Activated CD8-positive, alpha-beta T cell treated with anti-CD3 and anti-CD28 coated beads, Interleukin-2, amount 10 ng/mL, durations not matched to agents 7 days and 5 days (primary cell): Measurements from ENCODE around the gene CPNE5. TPM values are rescaled to one million over a fixed set of nuclear protein-coding genes. Genes with fewer than 3 reads are reported as not detected.
A peak's percentile ranks its signal among the peaks of the same experiment; 100 is the strongest.

ENCODE experiments used
- ATAC-seq: fragments of 150-1000 bp; cut with Tn5 transposase; one replicate; pipeline ENCODE4 v1.10.0; 2021; ENCODE audit warnings: moderate library complexity
- CTCF ChIA-PET: fragments of 350-600 bp; sonication (Branson Sonifier 250); formaldehyde crosslinking; loops from one replicate; lab custom pipeline; 2021; ENCODE audit warnings: antibody characterized with exemption; lab: Charles Lee
- POLR2A ChIA-PET: fragments of 350-600 bp; sonication (Branson Sonifier 250); formaldehyde crosslinking; loops from one replicate; lab custom pipeline; 2021; ENCODE audit warnings: antibody characterized with exemption; lab: Charles Lee
- DNase-seq: peaks from one replicate; pipeline ENCODE4 v3.0.0-alpha.2; 2020
- H3K27ac Mint-ChIP-seq: one replicate; pipeline ENCODE4 v1.8.0; 2021; ENCODE audit warnings: mild to moderate bottlenecking, mixed read lengths
- H3K27me3 Mint-ChIP-seq: one replicate; pipeline ENCODE4 v1.8.0; 2021; ENCODE audit warnings: low read depth, mixed read lengths
- H3K36me3 Mint-ChIP-seq: one replicate; pipeline ENCODE4 v1.8.0; 2021; ENCODE audit warnings: low read depth, mixed read lengths
- H3K4me1 Mint-ChIP-seq: one replicate; pipeline ENCODE4 v1.8.0; 2021; ENCODE audit warnings: low read depth, mixed read lengths
- H3K4me3 Mint-ChIP-seq: one replicate; pipeline ENCODE4 v1.8.0; 2021; ENCODE audit warnings: mild to moderate bottlenecking, mixed read lengths
- H3K9me3 Mint-ChIP-seq: one replicate; pipeline ENCODE4 v1.8.0; 2022; ENCODE audit warnings: mixed read lengths; ENCODE audit not compliant: insufficient read depth
- total RNA-seq, 2 experiments: library from RNA; stranded (reverse); gene quantifications; one replicate each; pipeline ENCODE4 v1.2.3, GENCODE V29; 2021

CPNE5 gene
- total RNA-seq, 2 experiments from 2014 or later = 1.4 to 1.7 TPM

DNA sequence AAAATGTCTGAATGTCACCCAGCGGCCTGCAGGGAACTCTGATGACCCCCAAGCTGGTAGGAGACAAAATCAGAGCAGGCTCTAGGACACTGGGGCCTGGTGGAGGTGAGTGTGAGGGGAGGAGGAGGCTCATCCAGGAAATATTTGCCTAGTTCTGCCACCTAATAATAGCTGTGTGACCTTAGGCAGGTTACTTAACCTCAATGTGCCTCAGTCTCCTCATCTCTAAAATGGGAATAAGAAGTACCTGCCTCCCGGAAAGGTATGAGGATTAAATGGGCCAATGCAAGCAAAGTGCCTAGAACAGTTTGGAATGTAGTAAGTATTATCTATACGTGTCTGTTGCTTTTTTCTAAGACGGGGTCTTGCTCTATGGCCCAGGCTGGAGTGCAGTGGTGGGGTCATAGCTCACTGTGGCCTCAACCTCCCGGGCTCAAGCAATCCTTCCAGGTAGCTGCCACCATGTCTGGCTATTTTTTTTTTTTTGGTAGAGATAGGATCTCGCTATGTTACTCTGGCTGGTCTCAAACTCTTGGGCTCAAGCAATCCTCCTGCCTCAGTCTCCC is 81.2 kb downstream of the CPNE5 start:
- no peak overlapping the region for H3K4me3 Mint-ChIP-seq

GRCh38 chr6:36757206-36757605 is 82.0 kb downstream of the CPNE5 start:
- CTCF ChIA-PET = interaction anchor here (0.9 to 11.9 kb wide), 5 partner anchors 13 to 140 kb away, joined by 3 to 158 read pairs (median 4); no protein-coding TSS in a partner anchor
- DNase-seq (peak; percentile 38), ATAC-seq (no peak)
- Mint-ChIP-seq H3K4me1 (peaks cover 65% of the 10 kb centered on the region), H3K4me3 (no peak overlapping the region), H3K27ac (peak overlapping the region; percentile 31), H3K36me3 (peaks cover 2% of the 10 kb centered on the region), H3K27me3 (peaks cover 2% of the 10 kb centered on the region), H3K9me3 (no peaks in the 10 kb centered on the region)
- POLR2A ChIA-PET = no interaction called here

More for the DNA sequence above, 81.2 kb downstream of the CPNE5 start:
- CTCF ChIA-PET = interaction anchor here (0.9 to 11.9 kb wide), 23 partner anchors 10 to 417 kb away, joined by 3 to 158 read pairs (median 11); partner anchors contain the start of genes CDKN1A and PPIL1
- H3K9me3 Mint-ChIP-seq = no peaks in the 10 kb centered on the region
- no peak for ATAC-seq
- no peak for DNase-seq
- H3K27ac Mint-ChIP-seq = peak overlapping the region; percentile 31
- H3K4me1 Mint-ChIP-seq = peaks cover 57% of the 10 kb centered on the region
- H3K36me3 Mint-ChIP-seq = peaks cover 2% of the 10 kb centered on the region
- POLR2A ChIA-PET = interaction anchor here (0.7 kb wide), 2 partner anchors 31 to 75 kb away, joined by 3 read pairs; no protein-coding TSS in a partner anchor
- peaks cover 2% of the 10 kb centered on the region for H3K27me3 Mint-ChIP-seq

- ATAC-seq (no peak), DNase-seq (no peak)
- Mint-ChIP-seq H3K9me3 (no peaks in the 10 kb centered on the region), H3K27me3 (peaks cover 2% of the 10 kb centered on the region), H3K27ac (peak overlapping the region; percentile 75), H3K36me3 (peaks cover 2% of the 10 kb centered on the region), H3K4me1 (peaks cover 69% of the 10 kb centered on the region), H3K4me3 (no peak overlapping the region)
- CTCF ChIA-PET = interaction anchor here (1.5 to 11.9 kb wide), 4 partner anchors 13 to 140 kb away, joined by 4 to 158 read pairs (median 66); no protein-coding TSS in a partner anchor
- POLR2A ChIA-PET = no interaction called here
Measured at GRCh38 chr6:36756786-36757185, 82.5 kb downstream of the CPNE5 start.

- DNase-seq (peak; percentile 70), ATAC-seq (peak; percentile 87)
- peaks cover 2% of the 10 kb centered on the region for H3K27me3 Mint-ChIP-seq
- H3K4me3 Mint-ChIP-seq = peak overlapping the region; percentile 32
- peaks cover 2% of the 10 kb centered on the region for H3K36me3 Mint-ChIP-seq
- H3K9me3 Mint-ChIP-seq = no peaks in the 10 kb centered on the region
- peaks cover 71% of the 10 kb centered on the region for H3K4me1 Mint-ChIP-seq
- peak overlapping the region; percentile 75 for H3K27ac Mint-ChIP-seq
- ChIA-PET POLR2A (interaction anchor here (0.6 to 1.2 kb wide), 4 partner anchors 10 to 159 kb away, joined by 3 read pairs; no protein-coding TSS in a partner anchor), CTCF (interaction anchor here (1.0 to 11.9 kb wide), 10 partner anchors 9 to 149 kb away, joined by 3 to 158 read pairs (median 5); no protein-coding TSS in a partner anchor)
Measured at GRCh38 chr6:36755435-36756348, 83.6 kb downstream of the CPNE5 start.

- no peak for DNase-seq
- POLR2A ChIA-PET = interaction anchor here (0.6 to 1.2 kb wide), 4 partner anchors 11 to 158 kb away, joined by 3 read pairs; no protein-coding TSS in a partner anchor
Measured at GRCh38 chr6:36754582-36755434, 84.4 kb downstream of the CPNE5 start.

GRCh38 chr6:36753671-36754405 is 85.4 kb downstream of the CPNE5 start:
- Mint-ChIP-seq H3K4me3 (no peak overlapping the region), H3K27ac (peak overlapping the region; percentile 83), H3K36me3 (peaks cover 2% of the 10 kb centered on the region), H3K4me1 (peaks cover 66% of the 10 kb centered on the region), H3K9me3 (peaks cover 8% of the 10 kb centered on the region), H3K27me3 (no peaks in the 10 kb centered on the region)
- no peak for ATAC-seq
- no peak for DNase-seq
- POLR2A ChIA-PET = interaction anchor here (0.7 to 1.0 kb wide), 2 partner anchors 74 to 205 kb away, joined by 3 to 4 read pairs; no protein-coding TSS in a partner anchor
- CTCF ChIA-PET = interaction anchor here (1.0 to 11.9 kb wide), 11 partner anchors 11 to 137 kb away, joined by 3 to 158 read pairs (median 5); no protein-coding TSS in a partner anchor

More at GRCh38 chr6:36754582-36755434, 84.4 kb downstream of the CPNE5 start:
- CTCF ChIA-PET = interaction anchor here (1.0 to 11.9 kb wide), 9 partner anchors 9 to 148 kb away, joined by 3 to 158 read pairs (median 7); no protein-coding TSS in a partner anchor
- Mint-ChIP-seq H3K27ac (peak overlapping the region; percentile 75), H3K27me3 (no peaks in the 10 kb centered on the region), H3K4me1 (peaks cover 71% of the 10 kb centered on the region), H3K36me3 (peaks cover 2% of the 10 kb centered on the region), H3K4me3 (no peak overlapping the region), H3K9me3 (no peaks in the 10 kb centered on the region)
- ATAC-seq = no peak

- peak overlapping the region; percentile 83 for H3K27ac Mint-ChIP-seq
- POLR2A ChIA-PET = interaction anchor here (0.7 to 1.0 kb wide), 2 partner anchors 73 to 204 kb away, joined by 3 to 4 read pairs; no protein-coding TSS in a partner anchor
- CTCF ChIA-PET = interaction anchor here (1.0 to 11.9 kb wide), 12 partner anchors 11 to 136 kb away, joined by 3 to 158 read pairs (median 5); no protein-coding TSS in a partner anchor
- H3K4me1 Mint-ChIP-seq = peaks cover 61% of the 10 kb centered on the region
- H3K4me3 Mint-ChIP-seq = no peak overlapping the region
- ATAC-seq (no peak), DNase-seq (no peak)
- no peaks in the 10 kb centered on the region for H3K27me3 Mint-ChIP-seq
- peaks cover 5% of the 10 kb centered on the region for H3K36me3 Mint-ChIP-seq
- peaks cover 9% of the 10 kb centered on the region for H3K9me3 Mint-ChIP-seq
Measured at GRCh38 chr6:36752886-36753506, 86.2 kb downstream of the CPNE5 start.

GRCh38 chr6:36752187-36752885 is 86.9 kb downstream of the CPNE5 start:
- DNase-seq (peak; percentile 32), ATAC-seq (peak; percentile 21)
- POLR2A ChIA-PET = no interaction called here
- Mint-ChIP-seq H3K4me3 (no peak overlapping the region), H3K27ac (peak overlapping the region; percentile 83), H3K9me3 (peaks cover 9% of the 10 kb centered on the region), H3K4me1 (peaks cover 57% of the 10 kb centered on the region), H3K36me3 (peaks cover 5% of the 10 kb centered on the region), H3K27me3 (no peaks in the 10 kb centered on the region)
- CTCF ChIA-PET = interaction anchor here (0.7 to 11.9 kb wide), 8 partner anchors 18 to 135 kb away, joined by 3 to 158 read pairs (median 5); partner anchors contain the start of gene CDKN1A

- Mint-ChIP-seq H3K9me3 (peaks cover 9% of the 10 kb centered on the region), H3K27me3 (no peaks in the 10 kb centered on the region), H3K27ac (peak overlapping the region; percentile 59), H3K36me3 (peaks cover 5% of the 10 kb centered on the region), H3K4me3 (no peak overlapping the region), H3K4me1 (peaks cover 52% of the 10 kb centered on the region)
- ChIA-PET POLR2A (no interaction called here), CTCF (interaction anchor here (0.7 to 11.9 kb wide), 4 partner anchors 18 to 135 kb away, joined by 3 to 158 read pairs (median 66); partner anchors contain the start of gene CDKN1A)
- DNase-seq = no peak
- ATAC-seq = no peak
Measured at GRCh38 chr6:36751833-36752186, 87.4 kb downstream of the CPNE5 start.
